ENCODE measurements around the gene KCNE1.

DNA sequence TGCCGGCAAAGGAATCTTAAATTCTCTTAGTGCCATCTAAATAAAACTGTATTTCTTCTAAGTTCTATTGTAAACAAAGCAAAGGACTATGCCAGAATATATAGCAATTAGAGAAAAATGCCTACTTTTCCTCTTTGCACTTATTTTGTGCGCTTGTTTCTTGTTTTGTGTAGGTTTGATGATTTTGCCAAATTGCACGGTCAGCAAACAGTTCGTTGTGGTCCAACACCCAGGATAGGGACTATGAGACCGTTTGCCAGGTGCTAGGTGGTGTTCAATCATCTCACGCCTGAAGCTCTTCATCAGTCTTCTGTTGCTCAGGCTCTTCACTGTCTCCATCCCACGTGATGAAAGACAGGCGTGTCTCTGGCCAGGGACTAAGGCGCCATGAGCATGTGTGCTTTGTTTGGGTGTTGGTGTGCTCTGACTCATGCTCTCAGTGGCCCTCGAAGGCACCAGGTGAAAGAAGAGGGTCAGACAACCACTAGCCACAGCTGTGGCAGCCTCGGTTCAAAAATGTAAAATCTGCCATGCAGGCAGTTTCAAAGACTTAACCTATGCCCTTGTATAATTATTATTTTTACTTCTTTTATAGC lies 36.9 kb upstream of the KCNE1 start:
- TF ChIP-seq, protein P1, sequence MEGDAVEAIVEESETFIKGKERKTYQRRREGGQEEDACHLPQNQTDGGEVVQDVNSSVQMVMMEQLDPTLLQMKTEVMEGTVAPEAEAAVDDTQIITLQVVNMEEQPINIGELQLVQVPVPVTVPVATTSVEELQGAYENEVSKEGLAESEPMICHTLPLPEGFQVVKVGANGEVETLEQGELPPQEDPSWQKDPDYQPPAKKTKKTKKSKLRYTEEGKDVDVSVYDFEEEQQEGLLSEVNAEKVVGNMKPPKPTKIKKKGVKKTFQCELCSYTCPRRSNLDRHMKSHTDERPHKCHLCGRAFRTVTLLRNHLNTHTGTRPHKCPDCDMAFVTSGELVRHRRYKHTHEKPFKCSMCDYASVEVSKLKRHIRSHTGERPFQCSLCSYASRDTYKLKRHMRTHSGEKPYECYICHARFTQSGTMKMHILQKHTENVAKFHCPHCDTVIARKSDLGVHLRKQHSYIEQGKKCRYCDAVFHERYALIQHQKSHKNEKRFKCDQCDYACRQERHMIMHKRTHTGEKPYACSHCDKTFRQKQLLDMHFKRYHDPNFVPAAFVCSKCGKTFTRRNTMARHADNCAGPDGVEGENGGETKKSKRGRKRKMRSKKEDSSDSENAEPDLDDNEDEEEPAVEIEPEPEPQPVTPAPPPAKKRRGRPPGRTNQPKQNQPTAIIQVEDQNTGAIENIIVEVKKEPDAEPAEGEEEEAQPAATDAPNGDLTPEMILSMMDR (IDR thresholded peaks at IDR 0.05; ENCODE audit: borderline replicate concordance, extremely low read depth, low read length, poor library complexity, severe bottlenecking): no peak
- TF ChIP-seq EZH2 (IDR thresholded peaks at IDR 0.05; ENCODE audit: borderline replicate concordance, low read depth, low read length, severe bottlenecking): no peak

Measured in DND-41 (cell line).